HepG2 (cell line): ENCODE results near the gene TLE2. TPM values are rescaled to one million over a fixed set of nuclear protein-coding genes. Genes with fewer than 3 reads are reported as not detected.

Experiments used
- ATAC-seq: fragments of 200-7000 bp; cut with Tn5 transposase; 3 replicates; pipeline ENCODE4 v1.9.1; 2020; ENCODE audit warnings: mild to moderate bottlenecking, moderate library complexity
- BruUV-seq: library from RNA; stranded (reverse); fragments of 400-500 nt; replicated peaks from 2 replicates; lab custom pipeline; 2021; lab: Mats Ljungman, UMichigan
- CTCF ChIA-PET: fragments of 300-600 bp; formaldehyde crosslinking; extraction: SDS; loops from one replicate; lab custom pipeline; 2021; ENCODE audit warnings: low total read pairs, inconsistent platforms, low intra/inter-chr PET ratio; lab: Yijun Ruan, JAX
- POLR2A ChIA-PET: fragments of 350-600 bp; sonication (Branson Sonifier 250); formaldehyde crosslinking; loops from one replicate; lab custom pipeline; 2020; ENCODE audit warnings: antibody characterized with exemption, inconsistent platforms; lab: Yijun Ruan, JAX
- DNase-seq: peaks from one replicate; pipeline ENCODE4 v3.0.0-alpha.2; 2015; ENCODE audit warnings: low spot score
- FAIRE-seq: peaks from 3 replicates; lab custom pipeline; 2011; peaks lifted over from hg19 to GRCh38; lab: Jason Lieb, UNC
- H2AFZ ChIP-seq: one replicate; pipeline ENCODE4 v1.6.1; 2011; ENCODE audit warnings: low read length, inconsistent platforms
- H3K27ac ChIP-seq: fragments of 300-600 bp; 3 replicates; pipeline ENCODE4 v1.8.0; 2011; ENCODE audit warnings: mixed run types, mild to moderate bottlenecking, mixed read lengths, low read length, inconsistent platforms; ENCODE audit not compliant: insufficient read depth; ENCODE audit errors: extremely low read length
- H3K27me3 ChIP-seq, 2 experiments: fragments of 200-600 bp in 1 of 2; 2 replicates in 1 of 2; 3 replicates in 1 of 2; pipeline versions ENCODE4 v1.6.0 to v1.8.0; 2011; ENCODE audit warnings: low read length in 2 of 2, mild to moderate bottlenecking in 2 of 2, moderate library complexity in 2 of 2, inconsistent platforms in 1 of 2; ENCODE audit not compliant: insufficient read depth in 2 of 2, control insufficient read depth in 1 of 2
- H3K36me3 ChIP-seq, 2 experiments: fragments of 200-600 bp in 1 of 2; replicated peaks in 1 of 2; 2 replicates in 1 of 2; 3 replicates in 1 of 2; pipeline versions ENCODE4 v1.5.1 to v1.8.0; 2011; ENCODE audit warnings: low read length in 2 of 2, inconsistent platforms in 1 of 2; ENCODE audit not compliant: insufficient read depth in 2 of 2, control insufficient read depth in 1 of 2
- H3K4me1 ChIP-seq: 2 replicates; pipeline ENCODE4 v1.5.1; 2012; ENCODE audit warnings: low read length, inconsistent platforms; ENCODE audit not compliant: insufficient read depth
- H3K4me2 ChIP-seq: 2 replicates; pipeline ENCODE4 v1.6.0; 2011; ENCODE audit warnings: low read depth, low read length, inconsistent platforms
- H3K4me3 ChIP-seq, 3 experiments: fragments of 200-600 bp in 1 of 3; sonication (generic), shearing (Covaris generic) in 1 of 3; replicated peaks in 1 of 3; 2 replicates each; pipeline ENCODE4 v1.5.1; 2011 to 2016; ENCODE audit warnings: low read length in 3 of 3, inconsistent platforms in 2 of 3, low read depth in 2 of 3, mild to moderate bottlenecking in 2 of 3, control low read depth in 1 of 3, mixed read lengths in 1 of 3; ENCODE audit not compliant: insufficient read depth in 1 of 3
- H3K79me2 ChIP-seq: one replicate; pipeline ENCODE4 v1.6.1; 2011; ENCODE audit warnings: low read length, inconsistent platforms; ENCODE audit not compliant: insufficient read depth
- H3K9ac ChIP-seq: 2 replicates; pipeline ENCODE4 v1.6.0; 2011; ENCODE audit warnings: mild to moderate bottlenecking, low read depth, low read length, inconsistent platforms; ENCODE audit not compliant: insufficient read depth
- H3K9me3 ChIP-seq: 2 replicates; pipeline ENCODE4 v1.5.1; 2012; ENCODE audit warnings: mild to moderate bottlenecking, low read length
- H4K20me1 ChIP-seq: 2 replicates; pipeline ENCODE4 v1.6.0; 2011; ENCODE audit warnings: inconsistent platforms, mild to moderate bottlenecking, low read length, moderate library complexity; ENCODE audit not compliant: insufficient read depth
- ATF7 ChIP-seq, 2 experiments: fragments of 450-650 bp in 1 of 2; sonication (generic) in 1 of 2; formaldehyde crosslinking in 1 of 2; IDR thresholded peaks; 2 replicates each; pipeline versions ENCODE4 v1.4.0 to v1.6.1; 2016 to 2020; ENCODE audit warnings: antibody characterized with exemption in 1 of 2, mild to moderate bottlenecking in 1 of 2, missing genetic modification reagents in 1 of 2
- BRCA1 ChIP-seq: sonication (generic); formaldehyde crosslinking; IDR thresholded peaks from 2 replicates; pipeline ENCODE4 v1.4.0; 2020; ENCODE audit warnings: missing genetic modification reagents
- FOXP1 ChIP-seq, 2 experiments: fragments of 450-650 bp in 1 of 2; IDR thresholded peaks; 2 replicates each; pipeline ENCODE4 v1.6.1; 2017 to 2018; ENCODE audit warnings: antibody characterized with exemption in 1 of 2
- GATAD1 ChIP-seq: IDR thresholded peaks from 2 replicates; pipeline ENCODE4 v1.6.1; 2016; ENCODE audit warnings: missing genetic modification reagents, missing compliant biosample characterization
- GRHL1 ChIP-seq: sonication (generic); formaldehyde crosslinking; conservative IDR thresholded peaks from 2 replicates; pipeline ENCODE4 v1.8.0; 2022; ENCODE audit warnings: missing genetic modification reagents
- ONECUT2 ChIP-seq: sonication (generic); formaldehyde crosslinking; IDR thresholded peaks from 2 replicates; pipeline ENCODE4 v1.4.0; 2020; ENCODE audit warnings: missing genetic modification reagents
- SIN3B ChIP-seq: fragments of 150-350 bp; IDR thresholded peaks from 2 replicates; pipeline ENCODE4 v1.6.1; 2014; ENCODE audit warnings: low read length
- ZBTB39 ChIP-seq: sonication (generic); formaldehyde crosslinking; IDR thresholded peaks from 2 replicates; pipeline ENCODE4 v1.5.0; 2020; ENCODE audit warnings: missing genetic modification reagents
- ZKSCAN8 ChIP-seq: IDR thresholded peaks from 2 replicates; pipeline ENCODE4 v1.6.1; 2016; ENCODE audit warnings: borderline replicate concordance, missing genetic modification reagents, missing compliant biosample characterization
- ZMYM3 ChIP-seq: sonication (generic); formaldehyde crosslinking; IDR thresholded peaks from 2 replicates; pipeline ENCODE4 v1.5.1; 2020; ENCODE audit warnings: mild to moderate bottlenecking, missing genetic modification reagents
- ZNF414 ChIP-seq: sonication (generic); formaldehyde crosslinking; IDR thresholded peaks from 2 replicates; pipeline ENCODE4 v1.5.0; 2020; ENCODE audit warnings: missing genetic modification reagents
- ZNF431 ChIP-seq: sonication (generic); formaldehyde crosslinking; IDR thresholded peaks from 2 replicates; pipeline ENCODE4 v1.9.0; 2022; ENCODE audit warnings: missing genetic modification reagents, low read depth, mild to moderate bottlenecking, borderline replicate concordance
- ZNF563 ChIP-seq: sonication (generic); formaldehyde crosslinking; IDR thresholded peaks from 2 replicates; pipeline ENCODE4 v1.8.0; 2022; ENCODE audit warnings: mild to moderate bottlenecking, moderate library complexity, missing genetic modification reagents
- WGBS: methylation state at CpG from one replicate; pipeline ENCODE4 v1.1.6; 2017; ENCODE audit warnings: low lambda C conversion rate; 5-methylcytosine and 5-hydroxymethylcytosine counted together
- in situ Hi-C: cut with HindIII; loops from 2 replicates; pipeline ENCODE4 v1.10.0; 2017; ENCODE audit warnings: low pct_unique_long_range_greater_than_20kb; ENCODE audit not compliant: extremely low pct_ligation_motif_present
- intact Hi-C: fragments of 100-400 bp; cut with micrococcal nuclease; formaldehyde crosslinking; loops from one replicate; pipeline ENCODE4 v1.10.0; 2022; ENCODE audit not compliant: unreplicated experiment
- polyA plus RNA-seq, 8 experiments: library from polyadenylated mRNA; depleted of rRNA in 3 of 8; stranded (reverse) in 7 of 8; unstranded in 1 of 8; fragments of >200 nt; fragmentation: Illumina TruSeq in 4 of 8; extraction: Trizol in 4 of 8; gene quantifications; 2 replicates each; pipeline versions ENCODE4 v1.2.1 to v1.2.3, GENCODE V29; 2011 to 2016; ENCODE audit warnings: low read depth in 4 of 8, missing spikeins in 1 of 8, mixed read lengths in 1 of 8; ENCODE audit not compliant: insufficient read depth in 1 of 8
- total RNA-seq, 5 experiments: library from RNA; depleted of rRNA; stranded (reverse); fragments of >200 nt; fragmentation: Illumina TruSeq; extraction: Trizol; gene quantifications; 2 replicates each; pipeline ENCODE4 v1.2.3, GENCODE V29; 2016; ENCODE audit warnings: low read depth in 1 of 5

Gene TLE2
- total and polyA plus RNA-seq, 2 of the 13 experiments (the other 11 are each of a cell fraction or from before 2014, with no cell fraction given), result 0.07 to 0.81 TPM

GRCh38 chr19:3064011-3064330 lies 34.9 kb upstream of the TLE2 start:
- no peak for FAIRE-seq
- in situ Hi-C loops, result no loop called here
- ChIA-PET CTCF (no interaction called here), POLR2A (interaction anchor here (1.6 to 1.7 kb wide), 2 partner anchors 28 to 33 kb away, joined by 4 to 7 read pairs; no protein-coding TSS in a partner anchor)
- DNase-seq, result no peak
- Histone ChIP-seq H4K20me1 (no peaks in the 10 kb centered on the region), H3K4me3 (no peak overlapping the region), H3K9me3 (no peaks in the 10 kb centered on the region), H3K9ac (no peak overlapping the region), H3K4me1 (peaks cover 65% of the 10 kb centered on the region), H3K4me2 (no peak overlapping the region), H2AFZ (no peak overlapping the region), H3K79me2 (peaks cover 5% of the 10 kb centered on the region), H3K27me3 (no peaks in the 10 kb centered on the region), H3K27ac (no peak overlapping the region), H3K36me3 (peaks cover 4 to 8% of the 10 kb centered on the region in 2 experiments)
- TF ChIP-seq ONECUT2 (CRISPR knock-in tag) (no peak), GATAD1 (no peak), ZMYM3 (CRISPR knock-in tag) (no peak), ATF7 (IDR thresholded peaks at IDR 0.05) (no peak), ATF7 (CRISPR knock-in tag; IDR thresholded peaks at IDR 0.05) (no peak), FOXP1 (IDR thresholded peaks at IDR 0.05) (no peak), FOXP1 (CRISPR knock-in tag; IDR thresholded peaks at IDR 0.05) (no peak), ZKSCAN8 (CRISPR knock-in tag) (no peak), SIN3B (no peak), ZNF431 (CRISPR knock-in tag) (no peak), ZBTB39 (CRISPR knock-in tag) (no peak), BRCA1 (no peak), GRHL1 (no peak), ZNF414 (no peak), ZNF563 (CRISPR knock-in tag) (no peak)
- BruUV-seq, result no TSS peak
- intact Hi-C loops, result no loop called here
- no peak for ATAC-seq
- WGBS, result 85% methylated on average over 7 of the region's 7 CpGs
